ENCODE results near the gene PTPRN2. TPM values are rescaled to one million over a fixed set of nuclear protein-coding genes. Genes with fewer than 3 reads are reported as not detected.

The PTPRN2 gene
- total RNA-seq, 2 donors from 2014 or later = 0.72 to 0.79 TPM

DNA sequence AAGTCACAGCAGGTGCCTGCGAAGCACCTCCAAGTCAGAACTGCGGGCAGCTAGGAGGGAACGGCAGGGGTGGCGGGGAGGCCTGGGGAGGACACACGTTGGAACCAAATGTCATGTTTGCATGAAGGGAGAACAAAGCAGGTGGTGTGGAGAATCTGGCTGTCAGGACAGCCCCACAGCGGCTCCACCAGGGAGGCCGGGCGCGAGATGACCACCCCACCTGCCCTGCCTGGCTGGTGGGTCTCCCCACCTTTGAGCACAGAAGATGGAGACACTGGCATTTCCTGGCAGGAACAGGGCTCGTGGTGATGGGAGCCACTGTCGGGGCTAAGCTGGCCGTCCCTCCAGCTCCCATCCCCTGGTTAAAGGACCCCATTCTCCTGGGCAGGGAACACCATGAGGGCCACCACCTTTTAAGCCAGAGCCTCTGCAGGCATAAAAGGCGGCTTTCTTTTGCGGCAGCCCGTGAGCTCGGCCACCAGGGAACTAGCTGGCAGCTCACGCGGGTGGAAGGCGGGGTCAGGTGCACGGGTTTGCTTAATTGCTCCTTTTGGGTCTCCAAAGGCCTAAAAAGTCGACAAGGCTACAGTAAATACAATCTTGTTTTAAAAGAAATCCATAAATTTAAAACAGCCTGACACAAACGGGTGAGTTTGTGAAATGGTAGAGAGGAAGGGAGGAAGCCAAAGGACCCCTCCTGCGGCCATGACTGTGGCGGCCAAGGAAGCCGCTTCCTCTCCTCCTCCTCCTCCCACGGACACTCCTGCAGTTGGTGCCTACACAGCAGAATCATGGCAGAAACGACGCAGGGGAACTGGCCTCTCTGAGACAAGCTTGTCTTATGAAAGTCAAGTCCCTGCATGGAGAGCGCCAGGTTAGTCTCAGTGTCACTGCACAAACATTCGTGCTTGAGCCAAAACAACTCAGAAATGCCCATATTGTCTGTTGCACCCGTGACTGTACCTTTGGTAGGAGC is 1037.0 kb downstream of the PTPRN2 start:
- ATAC-seq (replicated peaks in 1 of 2) = no peak
- no peaks in the 10 kb centered on the region for H3K27me3 Mint-ChIP-seq (ENCODE audit: low read depth)
- DNase-seq = no peak
- H3K27ac Mint-ChIP-seq = no peak overlapping the region
- H3K4me3 Mint-ChIP-seq = no peak overlapping the region
- no peaks in the 10 kb centered on the region for H3K9me3 Mint-ChIP-seq
- no peaks in the 10 kb centered on the region for H3K36me3 Mint-ChIP-seq (ENCODE audit: insufficient read depth in 2 of 2)
- H3K4me1 Mint-ChIP-seq (ENCODE audit: low read depth) = no peaks in the 10 kb centered on the region

DNA sequence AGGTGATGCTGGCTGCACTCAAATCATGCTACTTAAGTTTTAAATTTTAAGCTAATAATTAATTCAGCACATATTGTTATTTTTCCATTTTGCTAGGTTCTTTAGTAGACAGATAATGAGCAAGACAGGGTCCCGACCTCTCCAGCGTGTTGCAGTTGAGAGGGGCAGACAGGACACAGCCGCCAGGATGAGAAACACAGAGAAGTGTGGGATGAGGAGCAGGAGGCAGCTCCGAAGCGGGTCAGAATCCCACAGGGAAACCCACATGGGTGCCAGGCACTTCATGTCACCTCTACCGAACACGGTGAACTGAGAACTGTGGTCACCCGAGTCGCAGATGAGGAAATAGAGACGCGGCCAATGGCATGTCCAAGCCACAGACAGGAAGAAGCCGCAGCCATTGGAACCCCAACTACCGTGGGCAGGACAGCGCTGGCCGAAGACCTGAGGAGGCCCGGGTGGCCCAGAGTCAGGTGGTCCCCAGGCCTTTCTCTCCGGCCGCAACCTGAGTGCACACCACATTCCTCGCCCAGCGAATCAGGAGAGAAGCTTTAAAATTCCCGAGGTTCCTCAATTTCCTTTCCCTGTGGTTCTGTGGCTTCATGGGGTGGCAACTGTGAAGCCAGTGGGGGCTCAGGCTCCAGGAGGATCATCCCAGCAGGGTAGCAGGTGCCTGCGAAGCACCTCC is 1037.9 kb downstream of the PTPRN2 start:
- H3K27ac Mint-ChIP-seq = no peak overlapping the region
- DNase-seq = no peak
- H3K27me3 Mint-ChIP-seq (ENCODE audit: low read depth) = no peaks in the 10 kb centered on the region
- peaks cover 0 to 2% of the 10 kb centered on the region in 2 donors for H3K9me3 Mint-ChIP-seq
- ATAC-seq (replicated peaks in 1 of 2) = no peak
- H3K4me1 Mint-ChIP-seq (ENCODE audit: low read depth) = peaks cover 6% of the 10 kb centered on the region
- H3K36me3 Mint-ChIP-seq (ENCODE audit: insufficient read depth in 2 of 2) = no peaks in the 10 kb centered on the region
- no peak overlapping the region for H3K4me3 Mint-ChIP-seq

DNA sequence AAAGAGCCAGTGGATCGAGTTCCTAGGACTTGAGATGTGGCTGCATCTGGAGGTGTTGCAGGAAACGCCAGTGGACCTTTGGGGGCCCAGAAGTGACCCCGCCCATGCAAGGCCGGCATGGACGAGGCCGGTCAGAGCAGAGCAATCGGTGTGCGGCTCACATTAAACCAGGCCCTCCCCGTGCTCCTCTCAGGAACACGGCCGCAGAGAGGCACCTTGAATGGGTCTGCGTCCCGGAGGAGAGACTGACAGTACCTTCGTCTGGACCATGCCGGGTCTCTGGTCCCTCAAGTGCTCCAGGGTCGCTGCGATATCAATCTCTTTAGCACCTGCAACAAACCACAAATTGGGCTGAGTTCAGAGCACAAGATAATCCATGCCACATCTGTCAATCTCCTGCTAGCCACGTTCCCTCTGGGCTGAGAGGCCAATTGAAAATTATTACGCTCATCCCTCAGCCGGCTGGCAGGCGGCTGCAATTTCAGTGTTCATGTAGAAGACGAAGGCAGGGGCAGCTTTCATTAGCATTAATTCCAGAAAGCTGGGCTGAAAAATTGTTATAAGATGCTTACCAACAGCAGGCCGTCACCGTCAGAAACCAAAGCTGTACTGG is 1038.8 kb downstream of the PTPRN2 start:
- Mint-ChIP-seq H3K36me3 (ENCODE audit: insufficient read depth in 2 of 2) (no peaks in the 10 kb centered on the region), H3K9me3 (peaks cover 2 to 4% of the 10 kb centered on the region in 2 donors), H3K4me1 (ENCODE audit: low read depth) (peaks cover 9% of the 10 kb centered on the region), H3K27me3 (ENCODE audit: low read depth) (no peaks in the 10 kb centered on the region), H3K4me3 (no peak overlapping the region), H3K27ac (no peak overlapping the region)
- no peak for ATAC-seq (replicated peaks in 1 of 2)
- DNase-seq = no peak

DNA sequence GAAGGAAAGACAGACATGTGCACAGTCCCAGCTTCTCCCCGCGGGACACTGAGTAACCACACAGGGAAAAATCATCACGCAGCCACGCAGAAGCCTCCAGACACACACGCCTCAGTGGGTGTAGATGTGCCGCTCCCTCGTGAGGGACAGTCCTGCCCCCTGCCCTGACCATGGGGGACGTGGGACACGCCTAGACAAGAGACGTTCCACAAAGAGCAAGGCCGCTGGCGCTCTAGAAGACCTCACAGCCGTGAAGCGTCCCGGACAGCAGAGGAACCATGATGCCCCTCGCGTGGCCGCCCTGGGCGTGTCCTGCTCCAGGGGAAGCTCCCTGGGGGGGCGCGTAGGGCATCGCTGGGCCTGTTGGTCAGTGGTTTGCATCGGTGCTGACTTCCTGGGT is 1040.0 kb downstream of the PTPRN2 start:
- no peak overlapping the region for H3K4me3 Mint-ChIP-seq
- peaks cover 9% of the 10 kb centered on the region for H3K4me1 Mint-ChIP-seq (ENCODE audit: low read depth)
- no peaks in the 10 kb centered on the region for H3K27me3 Mint-ChIP-seq (ENCODE audit: low read depth)
- H3K9me3 Mint-ChIP-seq = peaks cover 2 to 4% of the 10 kb centered on the region in 2 donors
- DNase-seq = no peak
- ATAC-seq (replicated peaks in 1 of 2) = no peak
- no peak overlapping the region for H3K27ac Mint-ChIP-seq
- H3K36me3 Mint-ChIP-seq (ENCODE audit: insufficient read depth in 2 of 2) = no peaks in the 10 kb centered on the region

DNA sequence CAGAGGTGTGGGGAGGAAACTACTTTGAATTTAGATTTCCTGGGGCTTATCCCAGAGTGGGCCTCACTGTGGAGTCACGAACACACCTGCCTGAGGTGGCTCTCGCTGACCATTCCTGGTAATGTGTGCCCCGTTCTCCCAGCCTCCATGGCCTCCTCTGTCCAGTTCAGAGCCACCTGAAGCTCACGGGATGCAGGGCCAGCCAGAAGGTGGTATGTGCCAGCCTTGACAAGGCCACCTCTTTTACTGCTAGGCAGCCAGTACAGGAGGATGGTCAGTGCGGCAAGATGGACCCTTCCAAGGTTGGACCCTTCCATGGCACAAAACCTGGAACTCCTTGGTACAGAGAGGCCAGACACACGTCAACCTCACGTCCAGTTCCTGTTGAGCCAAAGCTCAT is 1040.5 kb downstream of the PTPRN2 start:
- peaks cover 2 to 4% of the 10 kb centered on the region in 2 donors for H3K9me3 Mint-ChIP-seq
- DNase-seq (no peak), ATAC-seq (replicated peaks in 1 of 2) (no peak)
- H3K27me3 Mint-ChIP-seq (ENCODE audit: low read depth) = no peaks in the 10 kb centered on the region
- no peak overlapping the region for H3K4me3 Mint-ChIP-seq
- peaks cover 9% of the 10 kb centered on the region for H3K4me1 Mint-ChIP-seq (ENCODE audit: low read depth)
- H3K27ac Mint-ChIP-seq = no peak overlapping the region
- H3K36me3 Mint-ChIP-seq (ENCODE audit: insufficient read depth in 2 of 2) = no peaks in the 10 kb centered on the region

DNA sequence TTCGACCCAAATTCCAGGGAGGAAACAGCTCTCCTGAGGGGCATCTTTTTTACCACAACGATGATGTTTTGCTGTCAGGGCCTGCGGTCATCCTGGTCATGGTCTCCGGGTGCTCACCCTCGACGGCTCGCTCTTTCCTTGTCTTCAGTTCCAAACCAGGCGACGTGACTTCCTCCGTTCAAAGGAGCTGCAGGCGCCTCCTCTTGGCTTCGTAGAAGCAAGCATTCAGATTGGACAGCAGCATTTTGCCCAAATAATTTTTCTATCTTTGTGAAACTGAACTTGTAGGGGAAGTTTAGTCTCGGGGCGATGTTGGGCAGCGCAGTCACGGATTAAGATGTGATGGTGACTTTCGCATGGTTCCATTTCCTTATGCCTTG is 1042.0 kb downstream of the PTPRN2 start:
- H3K27ac Mint-ChIP-seq = no peak overlapping the region

DNA sequence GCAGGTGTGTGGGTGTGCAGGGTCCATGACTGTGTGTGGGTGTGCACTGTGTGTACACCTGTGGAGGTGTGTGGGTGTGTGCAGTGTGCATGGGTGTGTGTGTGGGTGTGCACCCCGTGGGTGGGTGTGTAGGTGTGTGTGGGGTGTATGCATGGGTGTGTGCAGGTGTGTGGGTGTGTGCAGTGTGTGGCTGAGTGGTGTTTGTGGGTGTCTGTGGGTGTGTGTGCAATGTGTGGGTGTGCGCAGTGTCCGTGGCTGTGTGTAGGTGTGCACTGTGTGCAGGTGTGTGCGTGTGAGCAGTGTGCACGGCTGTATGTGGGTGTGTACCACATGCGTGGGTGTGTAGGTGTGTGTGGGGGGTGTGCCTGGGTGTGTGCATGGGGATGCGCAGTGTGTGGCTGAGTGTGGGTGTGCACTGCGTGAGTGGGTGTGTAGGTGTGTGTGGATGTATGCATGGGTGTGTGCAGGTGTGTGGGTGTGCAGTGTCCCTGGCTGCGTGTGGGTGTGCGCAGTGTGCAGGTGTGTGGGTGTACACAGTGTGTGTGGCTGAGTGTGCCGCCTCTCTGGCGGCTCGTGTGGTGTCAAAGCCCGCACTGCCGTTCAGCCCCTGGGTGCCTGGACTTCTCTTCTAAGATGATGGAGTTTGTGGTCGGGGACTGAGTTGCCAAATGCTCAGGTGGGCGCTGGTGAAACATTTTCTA is 1042.5 kb downstream of the PTPRN2 start:
- no peak overlapping the region for H3K4me3 Mint-ChIP-seq
- H3K9me3 Mint-ChIP-seq = peaks cover 2 to 4% of the 10 kb centered on the region in 2 donors
- H3K27me3 Mint-ChIP-seq (ENCODE audit: low read depth) = no peaks in the 10 kb centered on the region
- no peak for DNase-seq
- H3K27ac Mint-ChIP-seq = peak overlapping the region; percentile 3
- no peak for ATAC-seq (replicated peaks in 1 of 2)
- H3K4me1 Mint-ChIP-seq (ENCODE audit: low read depth) = peaks cover 15% of the 10 kb centered on the region
- no peaks in the 10 kb centered on the region for H3K36me3 Mint-ChIP-seq (ENCODE audit: insufficient read depth in 2 of 2)

More for the DNA sequence above, 1042.0 kb downstream of the PTPRN2 start:
- ATAC-seq (replicated peaks in 1 of 2) (no peak), DNase-seq (no peak)
- Mint-ChIP-seq H3K27me3 (ENCODE audit: low read depth) (no peaks in the 10 kb centered on the region), H3K4me3 (no peak overlapping the region), H3K9me3 (peaks cover 2 to 4% of the 10 kb centered on the region in 2 donors), H3K36me3 (ENCODE audit: insufficient read depth in 2 of 2) (no peaks in the 10 kb centered on the region), H3K4me1 (ENCODE audit: low read depth) (peaks cover 15% of the 10 kb centered on the region)

DNA sequence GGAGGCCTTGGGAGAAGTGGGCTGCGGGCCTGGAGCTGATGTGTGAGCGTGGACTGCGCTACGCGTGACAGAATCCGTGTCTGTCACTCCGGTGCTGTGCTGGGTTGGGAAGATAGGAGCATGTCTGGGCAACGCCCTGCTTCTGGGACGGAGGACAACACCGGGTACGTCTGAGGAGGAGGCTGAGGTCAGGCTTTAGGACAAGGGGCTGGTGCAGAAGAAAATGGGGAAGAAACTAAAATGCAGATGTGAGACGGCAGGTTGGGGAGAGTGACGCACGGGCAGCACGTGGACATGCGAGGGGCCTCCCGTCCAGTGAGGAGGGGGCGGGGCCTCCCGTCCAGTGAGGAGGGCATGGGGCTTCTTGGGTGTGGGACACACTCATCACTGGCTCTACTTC is 1043.4 kb downstream of the PTPRN2 start:
- no peak overlapping the region for H3K27ac Mint-ChIP-seq

DNA sequence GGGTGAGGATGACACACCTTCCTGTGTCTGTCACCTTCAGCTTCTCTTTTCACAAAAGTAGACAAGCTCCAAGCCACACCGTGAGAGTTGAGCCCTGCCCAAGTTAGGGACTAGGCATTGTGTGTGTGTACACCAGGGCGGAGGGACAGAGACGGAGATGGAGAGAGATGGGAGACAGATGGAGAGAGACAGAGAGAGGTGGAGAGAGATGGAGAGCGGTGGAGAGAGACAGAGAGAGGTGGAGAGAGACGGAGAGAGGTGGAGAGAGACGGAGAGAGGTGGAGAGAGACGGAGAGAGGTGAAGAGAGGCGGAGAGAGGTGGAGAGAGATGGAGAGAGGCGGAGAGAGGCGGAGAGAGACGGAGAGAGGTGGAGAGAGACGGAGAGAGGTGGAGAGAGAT is 1043.8 kb downstream of the PTPRN2 start:
- peaks cover 15% of the 10 kb centered on the region for H3K4me1 Mint-ChIP-seq (ENCODE audit: low read depth)
- no peak overlapping the region for H3K4me3 Mint-ChIP-seq
- DNase-seq (no peak), ATAC-seq (replicated peaks in 1 of 2) (no peak)
- H3K27me3 Mint-ChIP-seq (ENCODE audit: low read depth) = no peaks in the 10 kb centered on the region
- no peaks in the 10 kb centered on the region for H3K36me3 Mint-ChIP-seq (ENCODE audit: insufficient read depth in 2 of 2)
- H3K27ac Mint-ChIP-seq = no peak overlapping the region
- H3K9me3 Mint-ChIP-seq = peaks cover 2 to 4% of the 10 kb centered on the region in 2 donors

More for the DNA sequence above, 1043.4 kb downstream of the PTPRN2 start:
- ATAC-seq (replicated peaks in 1 of 2) (no peak), DNase-seq (no peak)
- H3K9me3 Mint-ChIP-seq = peaks cover 2 to 4% of the 10 kb centered on the region in 2 donors
- H3K27me3 Mint-ChIP-seq (ENCODE audit: low read depth) = no peaks in the 10 kb centered on the region
- H3K36me3 Mint-ChIP-seq (ENCODE audit: insufficient read depth in 2 of 2) = no peaks in the 10 kb centered on the region
- no peak overlapping the region for H3K4me3 Mint-ChIP-seq
- peaks cover 15% of the 10 kb centered on the region for H3K4me1 Mint-ChIP-seq (ENCODE audit: low read depth)

DNA sequence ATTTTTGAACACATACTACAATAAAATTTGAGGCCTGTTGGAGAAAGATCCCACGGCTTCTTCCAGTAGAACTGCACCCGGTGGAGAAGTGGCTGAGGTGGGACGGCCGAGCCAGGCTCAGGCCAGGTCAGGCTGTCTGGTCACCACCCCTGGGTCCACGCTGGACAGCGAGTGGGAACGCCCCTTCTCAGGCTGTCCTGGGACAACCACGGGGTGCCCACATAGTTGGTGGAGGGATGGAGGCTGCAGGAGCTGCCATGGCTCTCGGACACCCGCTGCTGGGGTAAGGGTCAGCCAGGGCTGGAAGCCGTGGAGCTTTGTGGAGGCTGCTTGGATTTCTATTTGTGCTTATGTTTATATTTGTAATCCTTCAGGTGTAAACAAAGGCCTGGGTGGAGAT is 1044.3 kb downstream of the PTPRN2 start:
- H3K27me3 Mint-ChIP-seq (ENCODE audit: low read depth) = no peaks in the 10 kb centered on the region
- ATAC-seq (replicated peaks in 1 of 2) (no peak), DNase-seq (no peak)
- H3K9me3 Mint-ChIP-seq = peaks cover 2 to 4% of the 10 kb centered on the region in 2 donors
- no peaks in the 10 kb centered on the region for H3K36me3 Mint-ChIP-seq (ENCODE audit: insufficient read depth in 2 of 2)
- peaks cover 15% of the 10 kb centered on the region for H3K4me1 Mint-ChIP-seq (ENCODE audit: low read depth)
- H3K4me3 Mint-ChIP-seq = no peak overlapping the region
- no peak overlapping the region for H3K27ac Mint-ChIP-seq

DNA sequence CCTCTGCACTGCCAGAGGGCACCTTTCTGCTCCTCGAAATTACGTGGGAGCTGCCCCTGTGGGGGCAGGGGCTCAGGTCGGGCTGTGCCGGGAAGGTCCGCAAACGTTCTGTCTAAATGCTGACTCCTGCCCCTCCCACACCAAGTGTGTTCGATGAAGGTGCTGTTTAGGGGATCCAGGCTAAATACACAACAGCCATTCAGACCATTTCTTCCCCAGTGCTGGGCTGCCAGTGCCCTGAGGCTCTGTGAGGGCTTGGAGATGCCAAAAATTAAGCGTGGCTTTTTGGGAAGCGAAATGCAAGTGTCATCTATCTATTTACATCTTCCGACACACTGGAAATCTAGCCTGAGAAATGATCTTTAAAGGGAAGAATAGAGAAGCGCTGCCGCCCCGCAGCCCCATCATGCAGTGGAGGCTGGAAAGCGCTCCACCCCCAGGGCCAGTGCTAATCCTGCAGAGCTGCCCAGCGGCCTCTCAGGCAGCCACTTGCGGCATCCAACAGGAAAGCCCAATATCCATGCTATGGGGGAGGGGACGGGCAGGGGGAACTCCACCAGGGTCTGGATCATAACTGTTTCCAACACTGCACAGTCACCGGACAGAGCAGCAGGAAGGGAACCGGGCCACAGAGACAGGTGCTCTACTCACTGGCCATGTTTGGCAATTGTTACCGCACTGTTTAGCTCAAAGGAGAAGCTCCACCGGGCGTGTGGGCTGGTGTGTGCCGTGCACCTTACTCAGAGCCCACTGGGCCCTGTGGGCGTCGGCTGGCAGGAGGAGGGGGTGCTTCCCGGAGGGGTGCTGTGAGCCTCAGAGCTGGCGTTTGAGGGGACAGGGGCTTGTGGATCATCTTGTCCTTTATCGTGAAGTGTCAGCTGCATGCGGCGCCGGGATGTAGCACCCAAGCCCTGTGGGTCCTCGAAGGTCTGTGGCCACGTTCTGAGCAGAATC is 1045.3 kb downstream of the PTPRN2 start:
- Mint-ChIP-seq H3K27me3 (ENCODE audit: low read depth) (no peaks in the 10 kb centered on the region), H3K27ac (no peak overlapping the region), H3K36me3 (ENCODE audit: insufficient read depth in 2 of 2) (no peaks in the 10 kb centered on the region), H3K4me3 (no peak overlapping the region), H3K9me3 (peaks cover 2 to 4% of the 10 kb centered on the region in 2 donors), H3K4me1 (ENCODE audit: low read depth) (peaks cover 15% of the 10 kb centered on the region)
- DNase-seq (no peak), ATAC-seq (replicated peaks in 1 of 2) (no peak)
